COLO829 (cell line): ENCODE results near the gene DR1.

Experiments used
- DNase-seq: peaks from one replicate; pipeline ENCODE4 v3.0.0; 2012; ENCODE audit warnings: low spot score

Gene DR1

DNA sequence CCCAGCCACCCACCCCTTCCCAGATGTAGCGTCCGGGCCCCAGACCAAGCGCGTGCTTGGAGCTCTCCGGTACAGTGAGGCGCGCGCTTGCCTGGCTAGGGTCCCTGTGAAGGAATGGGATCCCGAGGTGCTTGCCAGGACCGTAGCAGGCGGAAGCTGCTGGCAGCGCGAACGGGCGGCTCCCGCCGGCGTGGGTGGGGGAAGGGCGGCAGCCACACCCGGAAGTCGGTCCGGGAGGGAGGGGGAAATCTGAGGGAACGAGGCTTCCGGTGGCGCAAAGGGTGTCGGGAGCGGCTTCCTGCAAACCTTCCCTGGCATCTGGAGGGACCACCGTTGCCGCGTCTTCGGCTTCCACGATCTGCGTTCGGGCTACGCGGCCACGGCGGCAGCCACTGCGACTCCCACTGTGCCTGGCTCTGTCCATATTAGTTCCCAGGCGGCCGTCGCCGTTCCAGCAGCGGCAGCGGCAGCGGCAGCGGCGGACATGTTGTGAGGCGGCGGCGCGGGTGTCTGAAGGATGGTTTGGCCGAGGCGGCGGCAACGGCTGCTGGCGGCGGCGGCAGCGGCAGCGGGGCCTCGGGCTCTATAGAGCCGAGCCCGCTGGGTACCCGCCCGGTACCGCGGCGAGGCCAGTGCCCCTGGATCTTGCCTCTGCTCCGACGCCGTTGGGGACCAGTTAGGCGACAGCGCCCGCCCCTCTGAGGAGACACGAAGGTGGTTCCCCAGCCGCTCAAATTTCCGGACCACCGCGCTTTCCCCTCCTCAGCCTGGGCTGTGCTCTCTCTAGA is at the start of gene DR1:
Gene DR1, plus strand, starts transcription at position 275 of the 788 bp plus-strand sequence. CDS start 739 bp downstream, outside the sequence.
- peak; percentile 82 for DNase-seq

DNA sequence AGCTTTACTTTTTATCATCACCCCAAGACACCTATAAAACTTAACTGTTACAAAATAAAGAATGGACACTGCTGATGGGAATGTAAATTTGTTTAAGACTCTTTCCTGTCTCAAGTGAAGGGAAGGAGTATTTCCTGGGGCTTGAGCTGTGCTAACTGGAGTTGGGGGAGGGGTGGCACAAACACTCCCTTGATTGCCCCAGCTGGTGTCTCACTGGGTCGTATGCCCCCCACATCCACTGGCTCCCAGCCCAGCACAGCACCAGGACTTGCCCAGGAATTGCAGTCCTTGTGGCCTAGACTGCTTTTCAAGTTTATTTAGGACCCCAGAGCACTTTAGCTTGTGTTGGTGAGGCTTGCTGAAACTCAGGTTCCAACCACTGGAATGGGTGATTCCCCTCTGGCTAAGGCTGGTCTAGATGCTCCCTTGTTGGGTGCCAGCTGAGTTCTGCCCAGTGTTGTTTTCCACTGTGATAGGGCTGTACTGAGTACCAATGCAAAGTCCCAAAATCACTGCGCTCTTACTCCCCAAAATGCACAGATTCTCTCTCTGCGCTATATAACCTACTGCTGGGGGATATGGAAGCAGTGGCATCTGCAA is 49.1 kb upstream of the DR1 start:
- no peak for DNase-seq

- peak; percentile 2 for DNase-seq
These were observed 44.6 kb upstream of the DR1 start for GRCh38 chr1:93301131-93301530.

DNA sequence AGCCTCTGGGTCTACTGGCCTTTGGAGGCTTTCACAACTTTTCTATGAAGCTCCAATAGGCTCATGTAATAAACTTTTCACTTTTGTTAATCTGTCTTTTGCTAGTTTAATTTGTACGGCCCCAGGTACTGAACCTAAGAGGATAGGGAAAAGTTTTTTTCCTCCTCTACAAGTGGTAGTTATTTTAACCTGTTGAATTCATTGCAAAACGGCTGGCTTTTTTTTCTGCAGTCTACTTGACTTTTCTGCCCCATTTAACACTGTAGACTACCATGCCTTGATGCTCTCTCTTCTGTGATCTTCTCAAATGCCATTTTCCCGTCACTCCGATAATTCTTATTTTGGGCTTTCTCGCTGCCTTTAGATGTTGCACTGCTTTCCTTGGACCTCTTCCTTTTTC is 43.6 kb upstream of the DR1 start:
- no peak for DNase-seq

GRCh38 chr1:93304716-93305138 is 41.0 kb upstream of the DR1 start:
- peak; percentile 15 for DNase-seq

GRCh38 chr1:93306920-93307319 is 38.8 kb upstream of the DR1 start:
- DNase-seq, result no peak

DNA sequence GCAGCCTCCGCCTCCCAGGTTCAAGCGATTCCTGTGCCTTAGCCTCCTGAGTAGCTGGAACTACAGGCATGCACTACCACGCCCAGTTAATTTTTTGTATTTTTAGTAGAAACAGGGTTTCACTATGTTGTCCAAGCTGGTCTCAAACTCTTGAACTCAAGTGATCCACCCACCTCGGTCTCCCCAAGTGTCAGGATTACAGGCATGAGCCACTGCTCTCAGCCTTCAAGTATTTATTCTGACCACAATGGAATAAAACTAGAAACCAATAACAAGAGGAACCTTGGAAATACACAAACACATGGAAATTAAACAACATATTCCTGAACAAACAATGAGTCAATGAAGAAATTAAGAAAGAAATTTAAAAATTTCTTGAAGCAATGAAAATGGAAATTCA is 32.7 kb upstream of the DR1 start:
- no peak for DNase-seq

- no peak for DNase-seq
These were observed 28.5 kb upstream of the DR1 start for GRCh38 chr1:93317207-93317606.

DNA sequence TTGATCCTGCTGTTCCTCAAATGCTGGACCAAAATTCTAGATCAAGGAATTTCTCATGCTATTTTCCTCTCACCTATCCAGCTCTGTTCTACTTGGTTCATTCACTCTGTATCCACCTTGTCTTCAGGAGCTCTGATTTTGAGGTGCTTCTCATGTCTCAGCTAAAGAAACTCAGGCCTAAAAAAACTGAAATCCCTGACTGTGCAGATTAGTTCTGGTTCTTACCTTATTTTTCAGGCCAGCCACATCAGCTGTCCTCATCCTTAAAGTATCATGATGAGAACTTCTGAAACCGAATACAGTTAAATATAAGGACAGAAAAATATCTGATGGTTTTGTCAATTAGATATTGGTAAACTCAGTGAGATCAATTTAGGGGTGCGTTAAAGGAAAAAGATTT is 27.8 kb upstream of the DR1 start:
- no peak for DNase-seq

DNA sequence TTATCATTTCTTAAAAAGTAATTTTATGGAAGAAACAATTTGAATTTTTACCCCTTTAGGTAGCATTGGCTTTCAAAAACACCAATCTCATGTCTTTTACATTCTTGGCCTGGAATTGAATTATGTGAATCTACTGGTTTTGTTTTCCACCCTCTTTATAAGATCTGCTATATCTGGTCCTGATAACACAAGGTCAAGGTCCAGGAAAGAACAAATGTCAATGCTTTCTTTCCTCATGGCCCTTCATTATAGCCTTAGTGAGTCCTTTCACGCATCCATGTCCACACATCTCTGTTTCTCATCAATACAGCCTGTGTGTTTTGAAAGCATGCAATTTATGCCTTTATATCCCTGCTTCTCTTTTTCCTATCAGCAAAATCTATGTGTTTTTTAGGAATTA is 24.0 kb upstream of the DR1 start:
- no peak for DNase-seq

- no peak for DNase-seq
These were observed 23.4 kb upstream of the DR1 start for GRCh38 chr1:93322349-93322748.

- no peak for DNase-seq
These were observed 22.4 kb upstream of the DR1 start for GRCh38 chr1:93323185-93323820.

DNA sequence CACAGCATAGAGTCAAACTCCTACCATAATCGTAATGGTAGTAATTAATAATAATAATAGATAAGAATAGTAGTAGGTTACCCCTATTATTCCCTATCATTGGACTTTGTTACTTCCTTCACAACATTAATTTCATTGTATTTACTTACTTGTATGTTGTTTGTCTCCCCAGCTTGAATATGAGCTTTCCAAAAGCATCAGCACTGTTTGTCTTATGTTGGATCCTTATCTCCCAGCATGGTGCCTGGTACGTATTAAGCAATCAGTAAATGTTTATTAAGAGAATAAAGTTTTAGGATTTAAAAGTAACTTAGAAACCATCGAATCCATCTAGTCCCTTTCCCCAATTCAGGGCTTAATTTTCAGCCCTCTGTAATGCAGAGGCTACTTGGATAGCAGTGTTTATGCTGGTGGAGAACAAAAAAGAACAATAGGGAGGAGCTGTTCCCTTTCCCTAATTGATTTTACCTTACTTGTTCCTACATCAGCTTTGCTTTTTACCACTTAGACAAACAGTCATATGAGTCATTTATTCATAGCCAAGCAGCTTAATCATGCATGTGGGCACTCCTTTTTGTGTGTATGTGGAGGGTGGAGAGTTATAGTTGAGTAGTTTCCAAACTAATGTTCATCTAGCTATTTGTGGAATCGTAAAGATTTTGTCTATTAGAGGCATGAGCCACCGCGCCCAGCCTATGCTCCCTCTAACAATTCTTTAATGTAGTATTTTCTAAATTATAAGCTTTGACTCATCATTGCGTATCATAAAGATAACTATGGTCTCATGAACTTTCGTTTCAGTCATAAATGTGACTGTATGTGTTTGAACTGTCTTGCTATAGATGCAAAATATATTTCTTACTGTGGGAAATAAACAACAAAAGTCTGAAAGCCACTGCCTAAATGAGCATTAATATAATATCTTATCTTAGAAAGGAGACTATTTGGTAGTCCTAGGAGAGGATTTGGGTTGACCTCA is 20.9 kb upstream of the DR1 start:
- no peak for DNase-seq

- no peak for DNase-seq
These were observed 16.6 kb upstream of the DR1 start for GRCh38 chr1:93328809-93329760.

GRCh38 chr1:93330196-93330595 is 15.5 kb upstream of the DR1 start:
- no peak for DNase-seq

- no peak for DNase-seq
These were observed 15.1 kb upstream of the DR1 start for GRCh38 chr1:93330617-93331016.

DNA sequence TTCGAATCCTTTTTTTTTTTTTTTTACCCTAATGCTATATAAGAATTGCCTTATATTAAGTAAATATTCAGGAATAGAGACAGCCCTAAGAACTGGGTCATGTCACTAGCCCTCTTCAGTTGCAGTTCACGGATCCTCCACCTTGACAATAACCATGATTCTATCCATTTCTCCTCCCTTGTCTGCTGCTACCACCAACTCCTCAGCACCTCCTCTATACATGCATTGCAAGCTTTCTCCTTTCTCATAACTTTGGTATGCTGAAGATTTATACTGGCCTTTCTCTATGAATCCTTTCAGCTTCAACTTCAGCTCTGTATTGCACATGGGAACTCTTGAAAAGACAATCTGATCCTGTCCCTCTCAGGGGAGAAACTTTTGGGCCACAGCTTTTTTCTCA is 14.3 kb upstream of the DR1 start:
- DNase-seq, result no peak

- no peak for DNase-seq
These were observed 13.3 kb upstream of the DR1 start for GRCh38 chr1:93332368-93332767.

DNA sequence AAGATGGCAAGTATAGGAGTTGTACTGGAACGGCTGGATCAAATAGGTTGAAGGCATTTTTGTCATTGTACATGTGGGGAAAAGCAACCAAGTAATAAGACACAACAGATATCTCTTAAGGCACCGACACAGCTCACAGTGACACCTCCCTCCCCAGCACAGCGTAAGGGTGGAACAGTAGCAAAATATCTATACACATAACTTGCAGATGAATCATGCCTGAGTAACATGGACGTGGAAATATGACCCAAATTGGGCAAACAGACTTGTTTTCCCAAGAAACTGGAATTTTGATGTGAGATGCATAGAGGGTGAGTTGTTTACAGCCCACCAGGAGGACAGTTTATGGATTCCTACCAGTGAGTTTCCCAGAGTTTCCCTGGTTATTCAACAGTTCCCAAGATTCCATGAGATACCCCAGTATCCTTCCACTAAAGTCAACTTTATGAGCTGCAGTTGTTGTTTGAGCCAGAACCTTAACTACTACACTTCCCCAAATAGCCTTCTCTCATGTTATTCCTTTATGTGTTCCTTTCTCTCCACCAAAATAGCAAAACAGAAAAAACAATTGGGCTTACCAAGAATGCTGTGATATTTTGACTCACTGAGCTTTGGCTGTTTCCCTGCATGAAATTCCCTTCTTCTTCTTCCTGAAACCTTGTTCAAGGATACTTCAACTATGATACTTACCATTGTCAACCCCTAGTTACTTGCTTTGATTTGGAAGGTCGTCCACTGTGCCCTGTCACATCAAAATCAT is 7.1 kb upstream of the DR1 start:
- no peak for DNase-seq

DNA sequence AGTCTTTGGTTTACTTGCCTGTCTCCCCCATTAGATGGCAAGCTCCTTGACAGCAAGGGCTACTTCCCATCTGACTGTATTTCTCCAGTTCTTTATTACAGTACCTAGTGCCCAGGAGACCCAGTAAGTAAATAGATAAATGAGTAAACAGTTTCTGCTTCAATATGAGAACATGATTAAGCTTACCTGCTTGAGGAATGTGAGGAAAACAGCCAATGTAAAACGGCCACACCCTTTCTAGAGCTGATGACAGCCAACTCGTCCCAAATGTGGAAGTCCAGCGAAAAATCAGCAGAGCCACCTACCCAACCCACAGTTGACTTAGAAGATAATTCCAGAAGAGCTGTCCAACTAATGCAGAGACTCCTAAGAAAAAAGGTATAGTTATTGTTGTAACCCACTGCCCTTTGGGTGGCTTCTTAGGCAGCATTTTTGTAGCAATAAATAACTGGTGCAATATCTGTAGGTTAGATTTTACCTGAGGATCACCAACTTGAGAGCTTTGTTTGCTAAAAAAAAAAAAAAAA is 6.5 kb upstream of the DR1 start:
- no peak for DNase-seq
